Measurements from ENCODE around the gene PRRG2.

PRRG2 gene

GRCh38 chr19:49573009-49573408 lies 8.1 kb upstream of the PRRG2 start:
- Histone ChIP-seq H3K36me3 (ENCODE audit: control insufficient read depth in 4 of 4, insufficient read depth in 4 of 4, low read length in 3 of 4) (peaks cover 8 to 26% (median 16%) of the 10 kb centered on the region in 4 experiments), H3K9me3 (ENCODE audit: control extremely low read depth in 1 of 5, control insufficient read depth in 4 of 5, insufficient read depth in 2 of 5, low read depth in 1 of 5, low read length in 4 of 5) (no peaks in the 10 kb centered on the region), H3K27me3 (replicated peaks in 2 of 5; ENCODE audit: control insufficient read depth in 4 of 5, insufficient read depth in 5 of 5, low read length in 4 of 5) (no peaks in the 10 kb centered on the region), H3K27ac (ENCODE audit: insufficient read depth in 1 of 2, low read depth in 1 of 2, low read length in 2 of 2, poor library complexity in 1 of 2, severe bottlenecking in 2 of 2) (no peak overlapping the region), H3K4me3 (ENCODE audit: control insufficient read depth in 1 of 7, extremely low read depth in 1 of 7, insufficient read depth in 4 of 7, low read depth in 2 of 7, low read length in 6 of 7) (no peak overlapping the region), H3K4me1 (ENCODE audit: control extremely low read depth in 1 of 4, control insufficient read depth in 4 of 4, insufficient read depth in 4 of 4, low read length in 3 of 4) (peaks cover 0 to 14% (median 7%) of the 10 kb centered on the region in 4 experiments)
- 95% methylated on average over 7 of the region's 7 CpGs for WGBS (ENCODE audit: insufficient coverage)
- no peak for DNase-seq
- POLR2A ChIA-PET: interaction anchor here (0.6 kb wide), 1 partner anchor 113 kb away, joined by 6 read pairs; no protein-coding TSS in a partner anchor
- CTCF ChIA-PET: interaction anchor here (1.0 to 7.0 kb wide), 5 partner anchors 13 to 84 kb away, joined by 3 to 70 read pairs (median 7); no protein-coding TSS in a partner anchor

- no peak overlapping the region for H3K27ac ChIP-seq (ENCODE audit: insufficient read depth in 1 of 2, low read depth in 1 of 2, low read length in 2 of 2, poor library complexity in 1 of 2, severe bottlenecking in 2 of 2)
- CTCF ChIA-PET: interaction anchor here (1.0 to 7.0 kb wide), 4 partner anchors 14 to 85 kb away, joined by 4 to 70 read pairs (median 6); no protein-coding TSS in a partner anchor
- no peaks in the 10 kb centered on the region for H3K9me3 ChIP-seq (ENCODE audit: control extremely low read depth in 1 of 5, control insufficient read depth in 4 of 5, insufficient read depth in 2 of 5, low read depth in 1 of 5, low read length in 4 of 5)
- H3K4me1 ChIP-seq (ENCODE audit: control extremely low read depth in 1 of 4, control insufficient read depth in 4 of 4, insufficient read depth in 4 of 4, low read length in 3 of 4): peaks cover 0 to 14% (median 7%) of the 10 kb centered on the region in 4 experiments
- WGBS (ENCODE audit: insufficient coverage): 100% methylated on average over 1 of the region's 3 CpGs
- no peaks in the 10 kb centered on the region for H3K27me3 ChIP-seq (replicated peaks in 2 of 5; ENCODE audit: control insufficient read depth in 4 of 5, insufficient read depth in 5 of 5, low read length in 4 of 5)
- POLR2A ChIA-PET: interaction anchor here (0.7 kb wide), 1 partner anchor 100 kb away, joined by 4 read pairs; no protein-coding TSS in a partner anchor
- H3K4me3 ChIP-seq (ENCODE audit: control insufficient read depth in 1 of 7, extremely low read depth in 1 of 7, insufficient read depth in 4 of 7, low read depth in 2 of 7, low read length in 6 of 7): no peak overlapping the region
- no peak for DNase-seq
- peaks cover 8 to 26% (median 16%) of the 10 kb centered on the region in 4 experiments for H3K36me3 ChIP-seq (ENCODE audit: control insufficient read depth in 4 of 4, insufficient read depth in 4 of 4, low read length in 3 of 4)
Measured at GRCh38 chr19:49573425-49573824, 7.7 kb upstream of the PRRG2 start.

- Histone ChIP-seq H3K9me3 (ENCODE audit: control extremely low read depth in 1 of 5, control insufficient read depth in 4 of 5, insufficient read depth in 2 of 5, low read depth in 1 of 5, low read length in 4 of 5) (no peaks in the 10 kb centered on the region), H3K36me3 (ENCODE audit: control insufficient read depth in 4 of 4, insufficient read depth in 4 of 4, low read length in 3 of 4) (peaks cover 8 to 26% (median 16%) of the 10 kb centered on the region in 4 experiments), H3K4me3 (ENCODE audit: control insufficient read depth in 1 of 7, extremely low read depth in 1 of 7, insufficient read depth in 4 of 7, low read depth in 2 of 7, low read length in 6 of 7) (no peak overlapping the region), H3K27me3 (replicated peaks in 2 of 5; ENCODE audit: control insufficient read depth in 4 of 5, insufficient read depth in 5 of 5, low read length in 4 of 5) (no peaks in the 10 kb centered on the region), H3K4me1 (ENCODE audit: control extremely low read depth in 1 of 4, control insufficient read depth in 4 of 4, insufficient read depth in 4 of 4, low read length in 3 of 4) (peaks cover under 1 to 18% (median 9%) of the 10 kb centered on the region in 4 experiments), H3K27ac (ENCODE audit: insufficient read depth in 1 of 2, low read depth in 1 of 2, low read length in 2 of 2, poor library complexity in 1 of 2, severe bottlenecking in 2 of 2) (no peak overlapping the region)
- ChIA-PET CTCF (interaction anchor here (0.9 to 7.0 kb wide), 7 partner anchors 14 to 101 kb away, joined by 3 to 70 read pairs (median 6); partner anchors contain the start of gene RRAS), POLR2A (interaction anchor here (0.6 to 0.7 kb wide), 2 partner anchors 101 to 153 kb away, joined by 3 to 4 read pairs; no protein-coding TSS in a partner anchor)
- WGBS (ENCODE audit: insufficient coverage): 100% methylated on average over 2 of the region's 2 CpGs
- no peak for DNase-seq
Measured at GRCh38 chr19:49574206-49574755, 6.8 kb upstream of the PRRG2 start.

GRCh38 chr19:49579193-49579592 lies 1.9 kb upstream of the PRRG2 start:
- 95% methylated on average over 2 of the region's 4 CpGs for WGBS (ENCODE audit: insufficient coverage)

GRCh38 chr19:49579947-49580263 lies 1.2 kb upstream of the PRRG2 start:
- Histone ChIP-seq H3K27me3 (replicated peaks in 2 of 5; ENCODE audit: control insufficient read depth in 4 of 5, insufficient read depth in 5 of 5, low read length in 4 of 5) (no peaks in the 10 kb centered on the region), H3K4me1 (ENCODE audit: control extremely low read depth in 1 of 4, control insufficient read depth in 4 of 4, insufficient read depth in 4 of 4, low read length in 3 of 4) (peaks cover 9 to 19% (median 15%) of the 10 kb centered on the region in 4 experiments), H3K9me3 (ENCODE audit: control extremely low read depth in 1 of 5, control insufficient read depth in 4 of 5, insufficient read depth in 2 of 5, low read depth in 1 of 5, low read length in 4 of 5) (no peaks in the 10 kb centered on the region), H3K27ac (ENCODE audit: insufficient read depth in 1 of 2, low read depth in 1 of 2, low read length in 2 of 2, poor library complexity in 1 of 2, severe bottlenecking in 2 of 2) (peak overlapping the region; percentile 74 to 86), H3K36me3 (ENCODE audit: control insufficient read depth in 4 of 4, insufficient read depth in 4 of 4, low read length in 3 of 4) (peaks cover 4 to 11% (median 8%) of the 10 kb centered on the region in 4 experiments), H3K4me3 (ENCODE audit: control insufficient read depth in 1 of 7, extremely low read depth in 1 of 7, insufficient read depth in 4 of 7, low read depth in 2 of 7, low read length in 6 of 7) (peak overlapping the region; percentile 54 to 98 (median 86))
- WGBS (ENCODE audit: insufficient coverage): 13% methylated on average over 3 of the region's 8 CpGs
- ChIA-PET CTCF (interaction anchor here (0.8 to 4.6 kb wide), 11 partner anchors 10 to 108 kb away, joined by 3 to 27 read pairs (median 3); no protein-coding TSS in a partner anchor), POLR2A (interaction anchor here (0.6 to 2.0 kb wide), 5 partner anchors 10 to 97 kb away, joined by 3 to 15 read pairs (median 6); partner anchors contain the start of genes PRMT1 and PRR12)
- no peak for DNase-seq

More at GRCh38 chr19:49579193-49579592, 1.9 kb upstream of the PRRG2 start:
- no peaks in the 10 kb centered on the region for H3K9me3 ChIP-seq (ENCODE audit: control extremely low read depth in 1 of 5, control insufficient read depth in 4 of 5, insufficient read depth in 2 of 5, low read depth in 1 of 5, low read length in 4 of 5)
- H3K27ac ChIP-seq (ENCODE audit: insufficient read depth in 1 of 2, low read depth in 1 of 2, low read length in 2 of 2, poor library complexity in 1 of 2, severe bottlenecking in 2 of 2): peak overlapping the region in 1 of 2 experiments; percentile 86
- peak overlapping the region in 3 of 7 experiments; percentile 85 to 98 (median 88) for H3K4me3 ChIP-seq (ENCODE audit: control insufficient read depth in 1 of 7, extremely low read depth in 1 of 7, insufficient read depth in 4 of 7, low read depth in 2 of 7, low read length in 6 of 7)
- ChIA-PET CTCF (interaction anchor here (1.0 to 4.6 kb wide), 6 partner anchors 9 to 75 kb away, joined by 3 to 27 read pairs (median 4); no protein-coding TSS in a partner anchor), POLR2A (interaction anchor here (1.8 to 2.0 kb wide), 2 partner anchors 11 to 97 kb away, joined by 6 to 15 read pairs; partner anchors contain the start of genes PRMT1 and PRR12)
- H3K4me1 ChIP-seq (ENCODE audit: control extremely low read depth in 1 of 4, control insufficient read depth in 4 of 4, insufficient read depth in 4 of 4, low read length in 3 of 4): peaks cover 9 to 19% (median 15%) of the 10 kb centered on the region in 4 experiments
- no peaks in the 10 kb centered on the region for H3K27me3 ChIP-seq (replicated peaks in 2 of 5; ENCODE audit: control insufficient read depth in 4 of 5, insufficient read depth in 5 of 5, low read length in 4 of 5)
- no peak for DNase-seq
- H3K36me3 ChIP-seq (ENCODE audit: control insufficient read depth in 4 of 4, insufficient read depth in 4 of 4, low read length in 3 of 4): peaks cover 7 to 16% (median 12%) of the 10 kb centered on the region in 4 experiments

- no peaks in the 10 kb centered on the region for H3K27me3 ChIP-seq (replicated peaks in 2 of 5; ENCODE audit: control insufficient read depth in 4 of 5, insufficient read depth in 5 of 5, low read length in 4 of 5)
- CTCF ChIA-PET: interaction anchor here (0.8 to 4.6 kb wide), 10 partner anchors 10 to 109 kb away, joined by 3 to 27 read pairs (median 3); no protein-coding TSS in a partner anchor
- 6% methylated on average over 17 of the region's 31 CpGs for WGBS (ENCODE audit: insufficient coverage)
Measured at GRCh38 chr19:49580264-49581006, 681 bp upstream of the PRRG2 start, which contains the start of gene NOSIP. Gene NOSIP (minus strand): TSS chr19:49580556. CDS start chr19:49560691, 19,865 bp downstream.

More at GRCh38 chr19:49580264-49581006, 681 bp upstream of the PRRG2 start, which contains the start of gene NOSIP:
- Histone ChIP-seq H3K4me3 (ENCODE audit: control insufficient read depth in 1 of 7, extremely low read depth in 1 of 7, insufficient read depth in 4 of 7, low read depth in 2 of 7, low read length in 6 of 7) (peak within 1 kb of the TSS; percentile 54 to 98 (median 86)), H3K36me3 (ENCODE audit: control insufficient read depth in 4 of 4, insufficient read depth in 4 of 4, low read length in 3 of 4) (peaks cover 4 to 7% (median 6%) of the 10 kb centered on the region in 4 experiments), H3K4me1 (ENCODE audit: control extremely low read depth in 1 of 4, control insufficient read depth in 4 of 4, insufficient read depth in 4 of 4, low read length in 3 of 4) (peaks cover 9 to 19% (median 15%) of the 10 kb centered on the region in 4 experiments), H3K27ac (ENCODE audit: insufficient read depth in 1 of 2, low read depth in 1 of 2, low read length in 2 of 2, poor library complexity in 1 of 2, severe bottlenecking in 2 of 2) (peak within 1 kb of the TSS; percentile 74 to 86), H3K9me3 (ENCODE audit: control extremely low read depth in 1 of 5, control insufficient read depth in 4 of 5, insufficient read depth in 2 of 5, low read depth in 1 of 5, low read length in 4 of 5) (no peaks in the 10 kb centered on the region)
- POLR2A ChIA-PET: interaction anchor here (0.6 to 2.0 kb wide), 7 partner anchors 10 to 96 kb away, joined by 3 to 15 read pairs (median 3); partner anchors contain the start of genes PRMT1 and PRR12
- DNase-seq: peak; percentile 97

All from common myeloid progenitor, CD34-positive (primary cell).